ENCODE results near the gene CAB39L. TPM values are rescaled to one million over a fixed set of nuclear protein-coding genes. Genes with fewer than 3 reads are reported as not detected.

Gene CAB39L
- total and polyA plus RNA-seq, 2 donors (not counting 3 experiments of a cell fraction or from before 2014, with no cell fraction given), result 3.1 to 7.2 TPM

- Histone ChIP-seq H3K9me3 (replicated peaks; ENCODE audit: control insufficient read depth, insufficient read depth, low read length) (no peaks in the 10 kb centered on the region), H3K27ac (ENCODE audit: insufficient read depth, low read depth, low read length) (no peak overlapping the region), H3K27me3 (ENCODE audit: control insufficient read depth in 2 of 2, insufficient read depth in 2 of 2, low read length in 2 of 2) (no peaks in the 10 kb centered on the region), H3K79me2 (ENCODE audit: control insufficient read depth, insufficient read depth, low read length) (no peaks in the 10 kb centered on the region), H3K4me3 (replicated peaks in 1 of 3; ENCODE audit: insufficient read depth in 1 of 3, low read depth in 1 of 3, low read length in 3 of 3) (no peak overlapping the region), H3K36me3 (ENCODE audit: control insufficient read depth in 2 of 2, extremely low read depth in 1 of 2, insufficient read depth in 2 of 2, low read length in 2 of 2) (no peaks in the 10 kb centered on the region), H4K20me1 (replicated peaks; ENCODE audit: control insufficient read depth, extremely low read depth, insufficient read depth, low read length) (no peaks in the 10 kb centered on the region), H3K4me2 (ENCODE audit: insufficient read depth, low read length) (no peak overlapping the region), H3K9me1 (replicated peaks; ENCODE audit: control insufficient read depth, extremely low read depth, insufficient read depth, low read length) (no peaks in the 10 kb centered on the region), H3K4me1 (ENCODE audit: control insufficient read depth, extremely low read depth, insufficient read depth, low read length) (no peaks in the 10 kb centered on the region), H3K9ac (replicated peaks; ENCODE audit: extremely low read depth, insufficient read depth, low read length) (no peak overlapping the region), H2AFZ (ENCODE audit: low read depth, low read length) (no peak overlapping the region)
- TF ChIP-seq JUN (IDR thresholded peaks at IDR 0.05; ENCODE audit: borderline replicate concordance, insufficient read depth, insufficient read length, low read depth) (no peak), CTCF (IDR thresholded peaks at IDR 0.05; ENCODE audit: extremely low read depth in 1 of 2, insufficient read depth in 1 of 2, low read depth in 1 of 2, low read length in 2 of 2) (no peak), EZH2 (IDR thresholded peaks at IDR 0.05; ENCODE audit: borderline replicate concordance, low read depth, low read length, severe bottlenecking) (no peak), FOS (IDR thresholded peaks at IDR 0.05; ENCODE audit: borderline replicate concordance, insufficient read depth, low read length) (no peak), MYC (IDR thresholded peaks at IDR 0.05; ENCODE audit: low read depth, low read length) (no peak), GATA2 (IDR thresholded peaks at IDR 0.05; ENCODE audit: insufficient read depth, insufficient read length, low read depth, low read length) (no peak), POLR2AphosphoS5 (IDR thresholded peaks at IDR 0.05; ENCODE audit: insufficient read depth, low read depth, low read length) (no peak)
- TF ChIP-seq, protein P1, sequence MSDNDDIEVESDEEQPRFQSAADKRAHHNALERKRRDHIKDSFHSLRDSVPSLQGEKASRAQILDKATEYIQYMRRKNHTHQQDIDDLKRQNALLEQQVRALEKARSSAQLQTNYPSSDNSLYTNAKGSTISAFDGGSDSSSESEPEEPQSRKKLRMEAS (IDR thresholded peaks at IDR 0.05; ENCODE audit: insufficient read depth, insufficient read length), result no peak
- dilution Hi-C loops (cut with MboI; ENCODE audit: extremely low pct_ligation_motif_present, low sequenced_read_pairs), result no loop called here
- no TSS peak for BruUV-seq (replicated peaks)
- POLR2A ChIA-PET, result no interaction called here
- CTCF ChIA-PET, result interaction anchor here (1.7 kb wide), 1 partner anchor 8 kb away, joined by 4 read pairs; no protein-coding TSS in a partner anchor
- DNase-seq (ENCODE audit: low read depth, low spot score) (no peak), FAIRE-seq (no peak)
- intact Hi-C loops (cut with micrococcal nuclease), result no loop called here
These were observed 96.0 kb downstream of the CAB39L start for GRCh38 chr13:49347650-49348385.

Measured in endothelial cell of umbilical vein (primary cell).